HG03460 (cell line): ENCODE results near the gene POLE2.
"Not testable (repeated sequence)": the region's sequence is repeated elsewhere in the genome, so short reads cannot be mapped to it uniquely, and the experiment has no call there.

Experiments used
- ATAC-seq: cut with Tn5 transposase; IDR thresholded peaks from one replicate; pipeline ENCODE4 v1.9.1; 2021; ENCODE audit not compliant: unreplicated experiment

Gene POLE2

GRCh38 chr14:49620182-49621113, 67.6 kb downstream of the POLE2 start, which contains the start of the genes MGAT2 and RPL36AL:
TSS of gene MGAT2 (plus strand) at chr14:49620799. CDS start at chr14:49621269, 470 bp downstream.
TSS of gene RPL36AL (minus strand) at chr14:49620626. CDS start at chr14:49619104, 1,522 bp downstream.
- ATAC-seq: peak; percentile 97

GRCh38 chr14:49619730-49620129, 68.3 kb downstream of the POLE2 start:
- no peak for ATAC-seq

DNA sequence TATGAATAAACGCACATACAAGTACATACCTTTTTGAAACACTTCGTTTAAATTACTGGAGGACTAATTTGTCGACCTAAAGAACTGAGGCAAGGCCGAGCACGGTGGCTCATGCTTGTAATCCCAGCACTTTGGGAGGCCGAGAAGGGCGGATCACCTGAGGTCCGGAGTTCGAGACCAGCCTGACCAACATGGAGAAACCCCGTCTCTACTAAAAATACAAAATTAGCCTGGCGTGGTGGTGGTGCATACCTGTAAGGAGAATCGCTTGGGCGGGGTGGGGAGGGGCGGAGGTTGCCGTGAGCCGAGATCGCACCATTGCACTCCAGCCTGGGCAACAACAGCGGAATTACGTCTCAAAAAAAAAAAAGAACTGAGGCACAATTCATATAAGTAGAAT, 68.7 kb downstream of the POLE2 start:
- not testable (repeated sequence) for ATAC-seq

GRCh38 chr14:49617852-49618519, 70.0 kb downstream of the POLE2 start:
- ATAC-seq: no peak

- ATAC-seq: no peak
Observed at GRCh38 chr14:49615776-49616175, 72.2 kb downstream of the POLE2 start.

DNA sequence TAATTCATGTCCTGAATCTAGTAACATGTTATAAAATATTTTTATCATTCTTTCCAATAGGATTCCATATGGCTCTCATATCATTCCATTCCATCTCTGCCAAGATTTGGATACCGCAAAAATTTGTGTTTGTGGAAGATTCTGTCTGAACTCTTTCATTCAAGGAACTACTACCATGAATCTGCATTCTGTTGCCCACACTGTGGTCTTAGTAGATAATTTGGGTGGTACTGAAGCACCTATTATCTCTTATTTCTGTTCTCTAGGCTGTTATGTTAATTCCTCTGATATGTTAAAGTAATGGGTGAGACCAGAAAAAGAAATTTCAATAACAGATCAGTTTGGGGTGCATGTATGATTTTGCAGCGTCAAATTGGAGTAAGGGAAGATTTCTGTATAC, 73.8 kb downstream of the POLE2 start:
- ATAC-seq: no peak

DNA sequence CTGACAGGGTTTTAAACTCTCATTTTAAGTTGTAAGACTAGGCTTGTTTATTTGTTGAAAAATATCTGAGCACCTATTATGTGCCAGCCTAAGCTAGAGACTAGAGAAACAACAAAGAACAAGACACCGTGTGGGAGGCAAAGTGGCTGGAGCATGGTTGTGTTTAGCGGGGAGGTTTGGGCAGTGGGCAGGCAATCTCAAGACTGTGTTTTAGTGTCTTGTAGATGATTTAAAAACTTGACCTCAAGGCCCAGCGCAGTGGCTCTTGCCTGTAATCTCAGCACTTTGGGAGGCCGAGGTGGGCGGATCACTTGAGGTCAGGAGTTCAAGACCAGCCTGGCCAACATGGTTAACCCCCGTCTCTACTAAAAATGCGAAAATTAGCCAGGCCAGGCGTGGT, 75.3 kb downstream of the POLE2 start:
- no peak for ATAC-seq

DNA sequence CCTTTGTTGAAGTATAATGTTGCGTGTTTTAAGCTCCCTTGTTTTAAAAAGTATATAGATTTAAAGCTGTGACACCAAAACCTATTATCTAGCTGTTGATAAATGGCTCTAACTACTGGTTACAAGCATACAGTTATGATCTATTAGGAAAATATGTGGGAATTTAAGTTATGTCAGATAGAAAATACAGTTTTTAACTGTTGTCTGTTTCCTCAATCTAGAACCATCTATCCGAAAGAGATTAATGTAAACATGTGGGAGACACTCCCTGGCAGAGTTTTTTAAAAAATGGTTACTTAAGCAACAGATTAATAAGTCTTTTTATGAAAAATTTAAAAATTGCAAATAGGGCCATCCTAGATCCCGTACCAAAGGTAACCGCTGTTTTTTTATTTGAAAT, 75.8 kb downstream of the POLE2 start:
- no peak for ATAC-seq

DNA sequence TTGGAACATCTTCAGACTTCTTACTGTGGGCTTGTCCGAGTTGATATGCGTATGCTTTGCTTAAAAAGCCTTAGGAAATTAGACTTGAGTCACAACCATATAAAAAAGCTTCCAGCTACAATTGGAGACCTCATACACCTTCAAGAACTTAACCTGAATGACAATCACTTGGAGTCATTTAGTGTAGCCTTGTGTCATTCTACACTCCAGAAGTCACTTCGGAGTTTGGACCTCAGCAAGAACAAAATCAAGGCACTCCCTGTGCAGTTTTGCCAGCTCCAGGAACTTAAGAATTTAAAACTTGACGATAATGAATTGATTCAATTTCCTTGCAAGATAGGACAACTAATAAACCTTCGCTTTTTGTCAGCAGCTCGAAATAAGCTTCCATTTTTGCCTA, 80.4 kb downstream of the POLE2 start:
- ATAC-seq: no peak

DNA sequence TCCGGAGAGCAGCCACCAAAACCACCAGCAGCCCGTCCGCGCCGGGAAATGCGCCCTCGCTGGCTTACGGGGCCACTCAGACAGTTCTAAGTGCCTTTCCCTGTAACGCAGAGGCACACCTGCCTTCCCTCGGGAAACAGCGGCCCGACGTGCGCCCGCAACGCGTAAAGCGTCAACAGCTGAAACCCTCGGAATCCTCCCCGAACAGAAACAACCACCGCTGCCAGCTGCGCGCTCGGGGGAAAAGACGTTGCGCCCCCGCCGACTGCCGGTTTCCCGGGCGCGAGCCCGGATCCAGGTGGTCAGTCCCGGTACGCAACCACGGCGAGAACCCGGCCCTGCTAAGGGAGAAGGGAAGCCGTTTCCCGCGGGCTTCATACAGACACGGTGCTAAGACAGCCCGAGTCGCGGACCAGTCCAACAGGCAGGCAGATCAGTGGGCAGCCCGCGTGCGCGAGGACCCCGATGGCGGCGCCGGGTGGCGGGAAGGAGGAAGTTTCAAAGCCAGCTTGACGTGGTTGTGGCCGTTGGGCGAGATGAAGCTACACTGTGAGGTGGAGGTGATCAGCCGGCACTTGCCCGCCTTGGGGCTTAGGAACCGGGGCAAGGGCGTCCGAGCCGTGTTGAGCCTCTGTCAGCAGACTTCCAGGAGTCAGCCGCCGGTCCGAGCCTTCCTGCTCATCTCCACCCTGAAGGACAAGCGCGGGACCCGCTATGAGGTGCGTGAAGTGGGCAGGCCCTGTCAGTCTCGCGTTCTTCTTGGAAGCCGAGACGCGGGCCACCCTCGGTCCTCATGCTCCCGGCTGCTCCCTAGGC, 89.3 kb downstream of the POLE2 start, which contains the start of gene LRR1:
TSS of gene LRR1 (plus strand) at position 456 of the 816 bp plus-strand sequence. CDS start at position 537, 81 bp downstream.
- peak; percentile 44 for ATAC-seq

DNA sequence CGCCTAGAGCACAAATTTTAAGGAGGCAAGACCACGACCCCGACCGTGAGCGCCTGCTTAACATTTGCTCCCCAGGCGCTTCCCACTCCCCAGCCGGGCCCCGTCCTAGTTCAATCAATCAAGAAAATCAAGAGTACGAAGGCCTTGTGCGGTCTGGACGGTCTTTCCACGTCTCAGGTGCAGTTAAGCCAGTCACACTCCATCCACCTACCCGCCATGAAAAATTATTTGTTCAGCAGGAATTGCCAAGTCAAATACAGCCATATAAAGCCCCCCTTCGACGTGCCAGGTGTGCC, 89.9 kb downstream of the POLE2 start:
- ATAC-seq: peak; percentile 2

- no peak for ATAC-seq
Observed at GRCh38 chr14:49594347-49595091, 93.5 kb downstream of the POLE2 start.
